HCT116 (cell line): ENCODE results near the gene DRICH1.

Experiments
- ATF3 ChIP-seq: IDR thresholded peaks from 2 replicates; pipeline ENCODE4 v1.6.1; 2012
- CTCF ChIP-seq, 3 experiments: fragments of 200-600 bp in 1 of 3; sonication (generic) in 1 of 3; IDR thresholded peaks in 2 of 3; conservative IDR thresholded peaks in 1 of 3; 2 replicates each; pipeline ENCODE4 v1.5.1; 2012 to 2017; ENCODE audit warnings: low read depth in 2 of 3, low read length in 2 of 3, antibody characterized with exemption in 1 of 3, borderline replicate concordance in 1 of 3, control low read depth in 1 of 3, mild to moderate bottlenecking in 1 of 3, mixed read lengths in 1 of 3, mixed run types in 1 of 3, moderate library complexity in 1 of 3; ENCODE audit not compliant: insufficient read depth in 1 of 3
- EGR1 ChIP-seq: IDR thresholded peaks from 2 replicates; pipeline ENCODE4 v1.6.1; 2012; ENCODE audit warnings: low read depth
- EZH2 ChIP-seq: fragments of 200-600 bp; sonication (generic); IDR thresholded peaks from 2 replicates; pipeline ENCODE4 v1.6.1; 2017; ENCODE audit warnings: antibody characterized with exemption, mixed run types
- EZH2phosphoT487 ChIP-seq: fragments of 200-600 bp; IDR thresholded peaks from 2 replicates; pipeline ENCODE4 v1.6.1; 2018; ENCODE audit warnings: antibody characterized with exemption, borderline replicate concordance
- JUND ChIP-seq: IDR thresholded peaks from 2 replicates; pipeline ENCODE4 v1.6.1; 2012
- MAX ChIP-seq: IDR thresholded peaks from 2 replicates; pipeline ENCODE4 v1.6.1; 2012
- POLR2A ChIP-seq: IDR thresholded peaks from 2 replicates; pipeline ENCODE4 v1.7.0; 2011; ENCODE audit warnings: borderline replicate concordance; ENCODE audit not compliant: insufficient read depth, insufficient read length; ENCODE audit errors: extremely low read depth
- POLR2AphosphoS5 ChIP-seq: IDR thresholded peaks from 2 replicates; pipeline ENCODE4 v1.6.1; 2011; ENCODE audit warnings: mild to moderate bottlenecking, low read depth, low read length, moderate library complexity
- REST ChIP-seq: IDR thresholded peaks from 2 replicates; pipeline ENCODE4 v1.6.1; 2012; ENCODE audit warnings: low read depth
- TCF7L2 ChIP-seq: IDR thresholded peaks from 2 replicates; pipeline ENCODE4 v1.7.0; 2011; ENCODE audit warnings: borderline replicate concordance, inconsistent platforms; ENCODE audit not compliant: insufficient read depth, insufficient read length; ENCODE audit errors: extremely low read depth

GRCh38 chr22:23575601-23576000 lies 56.5 kb downstream of the DRICH1 start:
- no peak for TF ChIP-seq CTCF (IDR thresholded peaks at IDR 0.05 in 2 of 3, conservative IDR thresholded peaks at IDR 0.05 in 1 of 3; ENCODE audit: borderline replicate concordance in 1 of 3, insufficient read depth in 1 of 3, low read depth in 2 of 3, low read length in 2 of 3)
- TF ChIP-seq EGR1: no peak
- TF ChIP-seq POLR2A: no peak
- no peak for TF ChIP-seq JUND
- no peak for TF ChIP-seq MAX
- no peak for TF ChIP-seq POLR2AphosphoS5
- TF ChIP-seq EZH2: no peak
- TF ChIP-seq TCF7L2: no peak
- TF ChIP-seq ATF3: no peak
- no peak for TF ChIP-seq REST
- TF ChIP-seq EZH2phosphoT487: no peak
